ENCODE measurements around the gene MPRIP.

MPRIP gene

DNA sequence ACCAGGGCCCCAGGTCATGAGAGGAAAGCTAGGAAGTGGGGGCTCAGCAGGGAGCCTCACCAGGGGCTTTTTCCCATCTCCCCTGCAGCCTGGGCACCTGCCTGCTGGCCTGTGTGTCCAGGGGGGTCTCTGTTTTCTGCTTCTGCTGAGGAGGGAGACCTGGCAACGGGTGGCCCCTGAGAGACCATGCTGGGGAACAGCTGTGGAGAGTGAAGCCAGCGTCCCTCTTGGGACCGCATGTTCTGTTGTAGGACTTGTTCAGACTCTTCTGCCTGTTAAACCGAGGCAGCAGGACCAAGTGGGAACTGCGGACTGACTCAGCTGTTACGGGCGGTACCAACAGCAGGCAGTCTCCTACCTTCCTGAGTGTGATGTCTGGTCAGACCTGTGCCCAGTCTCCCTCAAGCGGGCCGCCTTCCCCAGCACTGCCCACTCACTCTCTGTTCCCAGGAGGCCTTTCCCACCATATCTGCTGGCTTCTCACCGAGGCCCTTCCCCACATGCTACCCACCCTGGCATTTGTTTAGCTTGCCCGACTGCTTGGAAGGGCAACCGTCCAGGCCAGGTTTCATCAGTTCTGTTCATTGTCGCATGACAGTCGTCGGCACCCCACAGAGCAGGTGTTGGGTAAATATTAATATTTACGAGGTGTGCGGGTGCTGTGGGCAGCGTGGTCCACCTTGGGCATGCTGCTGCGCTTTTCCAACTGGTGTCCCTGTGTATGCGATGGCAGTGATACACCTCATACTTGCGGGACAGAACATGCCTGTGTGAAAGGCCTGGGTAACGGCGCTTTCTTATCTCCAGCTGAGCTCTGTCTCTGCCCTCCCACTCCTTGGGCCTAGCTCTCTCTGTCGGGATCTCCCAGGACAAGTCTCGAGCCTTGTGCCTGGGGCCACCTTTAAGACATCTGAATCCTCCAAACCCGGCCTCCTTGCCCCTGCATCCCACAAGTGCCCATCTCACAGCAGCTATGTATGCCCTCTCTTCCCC is 69.4 kb downstream of the MPRIP start:
- TF ChIP-seq, protein P1, sequence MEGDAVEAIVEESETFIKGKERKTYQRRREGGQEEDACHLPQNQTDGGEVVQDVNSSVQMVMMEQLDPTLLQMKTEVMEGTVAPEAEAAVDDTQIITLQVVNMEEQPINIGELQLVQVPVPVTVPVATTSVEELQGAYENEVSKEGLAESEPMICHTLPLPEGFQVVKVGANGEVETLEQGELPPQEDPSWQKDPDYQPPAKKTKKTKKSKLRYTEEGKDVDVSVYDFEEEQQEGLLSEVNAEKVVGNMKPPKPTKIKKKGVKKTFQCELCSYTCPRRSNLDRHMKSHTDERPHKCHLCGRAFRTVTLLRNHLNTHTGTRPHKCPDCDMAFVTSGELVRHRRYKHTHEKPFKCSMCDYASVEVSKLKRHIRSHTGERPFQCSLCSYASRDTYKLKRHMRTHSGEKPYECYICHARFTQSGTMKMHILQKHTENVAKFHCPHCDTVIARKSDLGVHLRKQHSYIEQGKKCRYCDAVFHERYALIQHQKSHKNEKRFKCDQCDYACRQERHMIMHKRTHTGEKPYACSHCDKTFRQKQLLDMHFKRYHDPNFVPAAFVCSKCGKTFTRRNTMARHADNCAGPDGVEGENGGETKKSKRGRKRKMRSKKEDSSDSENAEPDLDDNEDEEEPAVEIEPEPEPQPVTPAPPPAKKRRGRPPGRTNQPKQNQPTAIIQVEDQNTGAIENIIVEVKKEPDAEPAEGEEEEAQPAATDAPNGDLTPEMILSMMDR (conservative IDR thresholded peaks at IDR 0.05; ENCODE audit: low read length) = no peak
- H3K4me3 ChIP-seq (ENCODE audit: low read length) = no peak overlapping the region
- DNase-seq (ENCODE audit: low read depth) = no peak

DNA sequence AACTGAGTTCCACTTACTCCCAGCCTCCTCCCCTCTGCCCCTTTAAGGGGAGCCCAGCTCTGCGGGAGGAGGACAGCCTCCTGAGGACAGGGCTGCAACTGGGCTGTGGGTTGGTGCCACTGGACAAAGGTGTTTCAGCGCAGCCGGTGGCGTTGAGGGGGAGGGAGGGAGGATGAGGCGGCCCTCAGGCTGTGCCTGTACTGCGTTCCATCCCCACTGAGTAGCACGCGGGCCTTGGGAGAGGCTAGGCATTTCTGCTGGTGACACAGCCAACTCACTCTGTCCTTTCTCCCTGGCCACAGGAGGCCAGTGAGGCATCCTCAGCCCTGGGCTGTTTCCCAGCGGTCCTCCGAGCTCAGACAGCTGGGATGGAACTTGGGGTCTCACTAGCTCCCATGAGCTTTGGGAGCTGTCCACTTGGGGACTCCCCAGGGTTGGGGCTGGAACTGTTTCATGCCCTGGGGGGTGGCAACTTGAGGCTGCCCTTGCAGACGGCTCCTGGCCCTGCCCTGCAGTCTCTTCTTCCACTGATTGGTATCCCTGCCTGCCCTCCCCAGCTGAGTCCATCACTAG is 70.5 kb downstream of the MPRIP start:
- no peak for DNase-seq (ENCODE audit: low read depth)
- no peak overlapping the region for H3K4me3 ChIP-seq (ENCODE audit: low read length)
- TF ChIP-seq, protein P1 (conservative IDR thresholded peaks at IDR 0.05; ENCODE audit: low read length) = no peak

DNA sequence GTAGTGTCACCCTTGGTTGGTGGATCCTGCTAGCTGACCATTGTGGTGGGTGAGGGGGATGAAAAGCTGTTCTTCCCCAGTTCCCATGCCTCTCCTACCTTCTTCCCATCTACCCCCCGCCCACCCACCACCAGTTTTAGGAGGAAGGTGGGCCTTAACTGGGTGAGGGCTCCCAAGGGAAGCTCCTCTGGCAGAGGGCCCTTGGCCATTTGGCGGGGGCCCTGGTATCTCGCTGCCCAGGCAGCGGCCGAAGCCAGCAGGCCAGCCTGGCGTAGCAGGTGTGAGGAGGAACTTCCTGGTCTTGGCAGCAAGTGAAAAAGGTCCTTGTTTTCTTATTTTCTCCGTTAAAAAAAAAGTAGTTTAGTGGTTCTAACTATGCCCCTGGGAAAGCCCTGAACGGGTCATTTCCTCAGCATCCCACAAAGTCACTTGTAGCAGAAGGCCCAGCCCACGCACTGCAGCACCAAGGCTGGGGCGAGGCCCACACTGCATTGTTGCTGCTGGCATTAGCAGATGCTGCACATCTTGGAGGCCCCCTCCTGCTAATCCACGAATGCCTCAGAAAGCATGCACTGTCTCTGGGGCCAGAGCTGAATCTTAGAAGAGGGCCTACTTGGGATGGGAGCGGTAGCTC is 72.5 kb downstream of the MPRIP start:
- DNase-seq (ENCODE audit: low read depth) = no peak
- TF ChIP-seq, protein P1 (conservative IDR thresholded peaks at IDR 0.05; ENCODE audit: low read length) = no peak

DNA sequence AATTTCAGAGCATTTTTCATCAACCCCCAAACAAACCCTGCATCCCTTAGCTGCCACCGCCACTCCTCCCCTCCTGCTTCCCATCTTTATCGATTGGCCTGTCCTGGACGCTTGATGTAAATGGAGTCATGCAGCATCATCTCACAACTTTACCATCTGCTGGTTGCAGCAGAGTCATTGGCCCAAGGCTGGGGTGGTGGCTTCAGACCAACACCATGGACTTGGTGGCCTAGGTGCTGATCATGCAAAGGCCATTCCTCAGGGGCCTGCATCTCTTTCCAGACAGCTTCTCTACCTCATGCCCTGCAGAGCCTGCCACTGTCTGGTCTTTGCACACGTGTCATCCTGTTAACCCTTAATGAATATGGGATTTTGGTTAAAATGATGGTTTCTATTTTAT is 73.4 kb downstream of the MPRIP start:
- no peak for DNase-seq (ENCODE audit: low read depth)
- TF ChIP-seq, protein P1 (conservative IDR thresholded peaks at IDR 0.05; ENCODE audit: low read length) = no peak
- no peak overlapping the region for H3K4me3 ChIP-seq (ENCODE audit: low read length)

More for the DNA sequence above, 72.5 kb downstream of the MPRIP start:
- H3K4me3 ChIP-seq (ENCODE audit: low read length) = no peak overlapping the region

DNA sequence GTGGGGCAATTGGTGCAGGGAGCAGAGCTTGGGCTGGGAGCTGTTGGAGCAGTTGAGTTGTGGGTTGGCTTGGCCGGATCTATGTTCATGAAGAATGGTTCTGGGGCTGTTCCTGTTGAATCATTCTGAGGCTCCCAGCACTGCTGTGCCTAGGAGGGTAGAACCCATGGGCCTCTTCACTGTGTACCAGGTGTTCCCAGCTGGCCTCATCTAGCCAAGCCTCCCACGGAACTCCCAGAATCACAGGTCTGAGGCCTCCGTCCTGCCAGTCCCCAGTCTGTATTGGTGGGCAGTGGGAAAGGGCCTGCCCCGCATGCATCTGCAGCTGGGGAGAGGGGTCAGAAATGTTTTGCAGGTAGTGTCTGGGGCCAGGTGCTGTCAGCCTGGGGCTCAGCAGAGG is 74.1 kb downstream of the MPRIP start:
- no peak for DNase-seq (ENCODE audit: low read depth)
- H3K4me3 ChIP-seq (ENCODE audit: low read length) = no peak overlapping the region
- TF ChIP-seq, protein P1 (conservative IDR thresholded peaks at IDR 0.05; ENCODE audit: low read length) = no peak

DNA sequence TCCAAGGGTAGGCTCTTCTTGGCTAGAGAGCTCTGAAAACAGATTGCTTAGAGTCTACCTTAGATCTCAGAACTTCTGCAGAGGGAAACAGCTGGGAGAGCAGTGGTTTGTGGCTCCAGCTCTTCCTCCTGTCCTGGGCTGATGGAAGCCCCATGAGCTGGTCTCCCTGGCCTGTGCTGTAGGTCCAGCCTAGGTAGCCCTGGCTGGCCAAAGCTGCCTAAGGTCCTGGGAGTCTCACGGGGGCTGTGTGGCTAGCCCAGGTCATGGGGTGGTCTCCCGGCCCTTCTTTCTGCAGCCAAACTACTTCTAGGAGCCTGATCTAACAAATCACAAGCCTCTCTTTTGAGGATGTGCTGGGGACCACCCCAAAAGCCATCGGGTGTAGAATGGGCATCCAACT is 75.7 kb downstream of the MPRIP start:
- DNase-seq (ENCODE audit: low read depth) = no peak
- TF ChIP-seq, protein P1 (conservative IDR thresholded peaks at IDR 0.05; ENCODE audit: low read length) = no peak
- H3K4me3 ChIP-seq (ENCODE audit: low read length) = no peak overlapping the region

Measured in AG10803 (cell line).